Kidney capillary endothelial cell (primary cell): ENCODE data around the gene ANO2.
"Not testable (repeated sequence)": the region's sequence is repeated elsewhere in the genome, so short reads cannot be mapped to it uniquely, and the experiment has no call there.

ENCODE experiments used
- DNase-seq: peaks from one replicate; pipeline ENCODE4 v3.0.0-alpha.2; 2018; ENCODE audit warnings: low spot score

The ANO2 gene

GRCh38 chr12:5669624-5670023 is 275.4 kb downstream of the ANO2 start:
- not testable (repeated sequence) for DNase-seq

GRCh38 chr12:5665615-5666014 is 279.4 kb downstream of the ANO2 start:
- no peak for DNase-seq

- DNase-seq = no peak
These were observed 283.2 kb downstream of the ANO2 start for GRCh38 chr12:5661811-5662210.

GRCh38 chr12:5660238-5660637 is 284.8 kb downstream of the ANO2 start:
- DNase-seq = no peak

GRCh38 chr12:5658339-5658941 is 286.6 kb downstream of the ANO2 start:
- not testable (repeated sequence) for DNase-seq

GRCh38 chr12:5656836-5657235 is 288.2 kb downstream of the ANO2 start:
- no peak for DNase-seq

- no peak for DNase-seq
These were observed 289.9 kb downstream of the ANO2 start for GRCh38 chr12:5655120-5655519.

GRCh38 chr12:5654019-5654418 is 291.0 kb downstream of the ANO2 start:
- no peak for DNase-seq

GRCh38 chr12:5650829-5651461 is 294.1 kb downstream of the ANO2 start:
- no peak for DNase-seq

GRCh38 chr12:5650281-5650680 is 294.8 kb downstream of the ANO2 start:
- DNase-seq = no peak

- DNase-seq = peak; percentile 42
These were observed 296.2 kb downstream of the ANO2 start for GRCh38 chr12:5648692-5649359.

- no peak for DNase-seq
These were observed 301.8 kb downstream of the ANO2 start for GRCh38 chr12:5643266-5643665.

- no peak for DNase-seq
These were observed 307.4 kb downstream of the ANO2 start for GRCh38 chr12:5637698-5638097.

GRCh38 chr12:5636907-5637306 is 308.2 kb downstream of the ANO2 start:
- no peak for DNase-seq

- no peak for DNase-seq
These were observed 312.0 kb downstream of the ANO2 start for GRCh38 chr12:5633106-5633505.

- no peak for DNase-seq
These were observed 312.6 kb downstream of the ANO2 start for GRCh38 chr12:5632453-5632852.

GRCh38 chr12:5631497-5631896 is 313.6 kb downstream of the ANO2 start:
- no peak for DNase-seq

GRCh38 chr12:5630726-5631125 is 314.3 kb downstream of the ANO2 start:
- DNase-seq = no peak

- DNase-seq = no peak
These were observed 316.6 kb downstream of the ANO2 start for GRCh38 chr12:5628501-5628900.

GRCh38 chr12:5627053-5627630 is 317.9 kb downstream of the ANO2 start:
- DNase-seq = no peak

GRCh38 chr12:5626151-5626550 is 318.9 kb downstream of the ANO2 start:
- no peak for DNase-seq

- DNase-seq = peak; percentile 55
These were observed 320.4 kb downstream of the ANO2 start for GRCh38 chr12:5624486-5625272.
